CD4-positive, CD25-positive, alpha-beta regulatory T cell (primary cell): ENCODE measurements around the gene NCAPD2. TPM values are rescaled to one million over a fixed set of nuclear protein-coding genes. Genes with fewer than 3 reads are reported as not detected.
A peak's percentile ranks its signal among the peaks of the same experiment; 100 is the strongest.

ENCODE experiments used
- ATAC-seq, 2 donors: fragments of 150-1000 bp; cut with Tn5 transposase; one replicate each; pipeline ENCODE4 v1.10.0; 2021; ENCODE audit warnings: low read depth in 2 of 2, moderate number of reproducible peaks in 2 of 2, moderate library complexity in 1 of 2
- DNase-seq, 3 donors: peaks; one replicate each; pipeline versions ENCODE4 v3.0.0 to v3.0.0-alpha.2; 2012 to 2022; ENCODE audit warnings: mixed read lengths in 1 of 3
- H3K27ac ChIP-seq: one replicate; pipeline ENCODE4 v1.7.0; 2013; ENCODE audit warnings: mild to moderate bottlenecking, low read length; ENCODE audit not compliant: insufficient read depth, poor library complexity, severe bottlenecking
- H3K27me3 ChIP-seq: one replicate; pipeline ENCODE4 v1.7.0; 2013; ENCODE audit warnings: low read length; ENCODE audit not compliant: control insufficient read depth, insufficient read depth
- H3K36me3 ChIP-seq: one replicate; pipeline ENCODE4 v1.7.0; 2013; ENCODE audit warnings: mild to moderate bottlenecking, low read length, moderate library complexity; ENCODE audit not compliant: control insufficient read depth, insufficient read depth
- H3K4me1 ChIP-seq: 2 replicates; pipeline ENCODE4 v1.7.0; 2013; ENCODE audit warnings: mild to moderate bottlenecking, low read length; ENCODE audit not compliant: insufficient read depth, control insufficient read depth, poor library complexity, severe bottlenecking
- H3K4me3 ChIP-seq: one replicate; pipeline ENCODE4 v1.7.0; 2013; ENCODE audit warnings: low read depth, mild to moderate bottlenecking, low read length, moderate library complexity
- H3K9me3 ChIP-seq, 2 experiments: 1 replicate in 1 of 2; 2 replicates in 1 of 2; pipeline ENCODE4 v1.7.0; 2013; ENCODE audit warnings: low read length in 2 of 2, mild to moderate bottlenecking in 1 of 2, moderate library complexity in 1 of 2; ENCODE audit not compliant: control insufficient read depth in 2 of 2
- H3K27ac Mint-ChIP-seq, 3 donors: one replicate each; pipeline ENCODE4 v1.8.0; 2020 to 2022; ENCODE audit warnings: mild to moderate bottlenecking in 3 of 3, mixed read lengths in 3 of 3, moderate library complexity in 2 of 3
- H3K27me3 Mint-ChIP-seq: one replicate; pipeline ENCODE4 v1.8.0; 2022; ENCODE audit warnings: mild to moderate bottlenecking, mixed read lengths
- H3K36me3 Mint-ChIP-seq: one replicate; pipeline ENCODE4 v1.8.0; 2020; ENCODE audit warnings: mixed read lengths
- H3K4me1 Mint-ChIP-seq, 4 donors: one replicate each; pipeline ENCODE4 v1.8.0; 2020 to 2022; ENCODE audit warnings: mixed read lengths in 4 of 4, mild to moderate bottlenecking in 1 of 4
- H3K4me3 Mint-ChIP-seq, 4 donors: one replicate each; pipeline ENCODE4 v1.8.0; 2020 to 2022; ENCODE audit warnings: mild to moderate bottlenecking in 4 of 4, mixed read lengths in 4 of 4, moderate library complexity in 3 of 4
- H3K9me3 Mint-ChIP-seq, 7 donors: one replicate each; pipeline ENCODE4 v1.8.0; 2020 to 2022; ENCODE audit warnings: mixed read lengths in 7 of 7, mild to moderate bottlenecking in 3 of 7, moderate library complexity in 2 of 7
- polyA plus RNA-seq, 4 donors: library from polyadenylated mRNA; unstranded; fragments of 300-500 nt; fragmentation: Illumina TruSeq; gene quantifications; one replicate each; pipeline ENCODE4 v1.2.3, GENCODE V29; 2021
- total RNA-seq: library from RNA; stranded (reverse); gene quantifications from one replicate; pipeline ENCODE4 v1.2.3, GENCODE V29; 2022

The NCAPD2 gene
- total and polyA plus RNA-seq, 5 donors from 2014 or later: 21.5 to 32.8 (median 26.3) TPM

GRCh38 chr12:6575648-6576047 lies 81.7 kb downstream of the NCAPD2 start:
- Mint-ChIP-seq H3K27ac (peak overlapping the region in 2 of 3 donors; percentile 43 to 74), H3K4me3 (peak overlapping the region in 2 of 4 donors; percentile 6 to 17), H3K9me3 (no peaks in the 10 kb centered on the region), H3K4me1 (peaks cover 2 to 12% (median 10%) of the 10 kb centered on the region in 4 donors), H3K27me3 (no peaks in the 10 kb centered on the region), H3K36me3 (peaks cover 43% of the 10 kb centered on the region)
- Histone ChIP-seq H3K27me3 (no peaks in the 10 kb centered on the region), H3K4me3 (no peak overlapping the region), H3K27ac (no peak overlapping the region), H3K9me3 (no peaks in the 10 kb centered on the region), H3K36me3 (peaks cover 83% of the 10 kb centered on the region), H3K4me1 (no peaks in the 10 kb centered on the region)
- DNase-seq (no peak), ATAC-seq (no peak)

Other genes starting within 250 kb of the NCAPD2 start
- not detected for gene PLEKHG6, start 183.4 kb upstream of the NCAPD2 start, total RNA-seq
- gene PLEKHG6, start 183.4 kb upstream of the NCAPD2 start, polyA plus RNA-seq: under 1 TPM in 3 of 4 donors, not detected in 1; 0.31 to 0.62 (median 0.37) TPM
- 38.5 TPM for gene TNFRSF1A, start 152.0 kb upstream of the NCAPD2 start, total RNA-seq
- 10 to 100 TPM; 25.6 to 39.5 (median 31.0) TPM for gene TNFRSF1A, start 152.0 kb upstream of the NCAPD2 start, polyA plus RNA-seq
- 0.86 TPM for gene SCNN1A, start 118.5 kb upstream of the NCAPD2 start, total RNA-seq
- gene SCNN1A, start 118.5 kb upstream of the NCAPD2 start, polyA plus RNA-seq: under 1 TPM; 0.09 to 0.60 (median 0.22) TPM
- gene LTBR, start 109.9 kb upstream of the NCAPD2 start, total RNA-seq: not detected
- gene LTBR, start 109.9 kb upstream of the NCAPD2 start, polyA plus RNA-seq: under 1 TPM in 1 of 4 donors, not detected in 3; 0.35 TPM
- 156 TPM for gene CD27, start 49.1 kb upstream of the NCAPD2 start, total RNA-seq
- 100 to 1,000 TPM; 547 to 707 (median 641) TPM for gene CD27, start 49.1 kb upstream of the NCAPD2 start, polyA plus RNA-seq
- 28.0 TPM for gene TAPBPL, start 42.1 kb upstream of the NCAPD2 start, total RNA-seq
- gene TAPBPL, start 42.1 kb upstream of the NCAPD2 start, polyA plus RNA-seq: 10 to 100 TPM; 34.8 to 72.7 (median 46.9) TPM
- 67.3 TPM for gene VAMP1, start 23.4 kb upstream of the NCAPD2 start, total RNA-seq
- gene VAMP1, start 23.4 kb upstream of the NCAPD2 start, polyA plus RNA-seq: 10 to 100 TPM in 3 of 4 donors, 1 to 10 TPM in 1; 9.8 to 16.1 (median 13.5) TPM
- gene MRPL51, start 840 bp upstream of the NCAPD2 start, total RNA-seq: 40.5 TPM
- gene MRPL51, start 840 bp upstream of the NCAPD2 start, polyA plus RNA-seq: 100 to 1,000 TPM; 243 to 372 (median 253) TPM
- 669 TPM for gene GAPDH, start 40.4 kb downstream of the NCAPD2 start, total RNA-seq
- gene GAPDH, start 40.4 kb downstream of the NCAPD2 start, polyA plus RNA-seq: 1,000 to 10,000 TPM; 1,962 to 2,973 (median 2,405) TPM
- gene IFFO1, start 61.9 kb downstream of the NCAPD2 start, total RNA-seq: 46.6 TPM
- gene IFFO1, start 61.9 kb downstream of the NCAPD2 start, polyA plus RNA-seq: 10 to 100 TPM in 1 of 4 donors, 1 to 10 TPM in 3; 5.6 to 10.4 (median 8.3) TPM
- gene NOP2, start 74.2 kb downstream of the NCAPD2 start, total RNA-seq: 77.5 TPM
- gene NOP2, start 74.2 kb downstream of the NCAPD2 start, polyA plus RNA-seq: 10 to 100 TPM; 13.2 to 34.0 (median 22.5) TPM
- gene CHD4, start 113.3 kb downstream of the NCAPD2 start, total RNA-seq: 474 TPM
- gene CHD4, start 113.3 kb downstream of the NCAPD2 start, polyA plus RNA-seq: 10 to 100 TPM; 32.2 to 43.4 (median 38.8) TPM
- gene LPAR5, start 141.9 kb downstream of the NCAPD2 start, total RNA-seq: 7.0 TPM
- 10 to 100 TPM in 1 of 4 donors, 1 to 10 TPM in 3; 6.6 to 17.3 (median 8.6) TPM for gene LPAR5, start 141.9 kb downstream of the NCAPD2 start, polyA plus RNA-seq
- 13.7 TPM for gene ACRBP, start 153.3 kb downstream of the NCAPD2 start, total RNA-seq
- gene ACRBP, start 153.3 kb downstream of the NCAPD2 start, polyA plus RNA-seq: under 1 TPM in 1 of 4 donors, not detected in 3; 0.41 TPM
- 34.6 TPM for gene ING4, start 169.0 kb downstream of the NCAPD2 start, total RNA-seq
- gene ING4, start 169.0 kb downstream of the NCAPD2 start, polyA plus RNA-seq: 10 to 100 TPM; 70.5 to 90.6 (median 82.4) TPM
- 68.3 TPM for gene ZNF384, start 195.3 kb downstream of the NCAPD2 start, total RNA-seq
- 10 to 100 TPM; 13.4 to 25.3 (median 19.6) TPM for gene ZNF384, start 195.3 kb downstream of the NCAPD2 start, polyA plus RNA-seq
- not detected for gene PIANP, start 206.7 kb downstream of the NCAPD2 start, total RNA-seq
- under 1 TPM in 1 of 4 donors, not detected in 3; 0.13 TPM for gene PIANP, start 206.7 kb downstream of the NCAPD2 start, polyA plus RNA-seq
- gene COPS7A, start 229.9 kb downstream of the NCAPD2 start, total RNA-seq: 20.7 TPM
- gene COPS7A, start 229.9 kb downstream of the NCAPD2 start, polyA plus RNA-seq: 10 to 100 TPM; 37.8 to 48.4 (median 42.6) TPM